ENCODE data around the gene SLX4IP.

The SLX4IP gene

DNA sequence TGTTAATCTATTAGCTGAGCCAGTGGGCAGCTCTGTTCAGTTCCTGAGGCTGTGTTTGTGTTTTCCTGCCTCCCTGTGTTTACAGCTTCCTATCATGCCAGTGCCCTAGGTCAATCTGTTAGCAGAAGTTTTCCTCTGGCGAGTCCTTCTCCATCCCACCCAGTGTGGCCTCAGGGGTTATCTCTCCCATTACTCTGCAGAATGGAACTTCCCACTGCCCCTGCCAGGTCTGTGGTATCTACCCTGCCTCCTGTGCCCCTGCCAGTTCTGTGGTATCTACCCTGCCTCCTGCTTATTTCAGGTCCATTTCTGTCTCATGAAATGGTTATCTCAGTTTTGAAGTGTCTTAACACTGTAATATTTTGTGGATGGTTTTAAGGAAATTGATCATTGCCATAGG is 63.1 kb downstream of the SLX4IP start:
- DNase-seq, result no peak

DNA sequence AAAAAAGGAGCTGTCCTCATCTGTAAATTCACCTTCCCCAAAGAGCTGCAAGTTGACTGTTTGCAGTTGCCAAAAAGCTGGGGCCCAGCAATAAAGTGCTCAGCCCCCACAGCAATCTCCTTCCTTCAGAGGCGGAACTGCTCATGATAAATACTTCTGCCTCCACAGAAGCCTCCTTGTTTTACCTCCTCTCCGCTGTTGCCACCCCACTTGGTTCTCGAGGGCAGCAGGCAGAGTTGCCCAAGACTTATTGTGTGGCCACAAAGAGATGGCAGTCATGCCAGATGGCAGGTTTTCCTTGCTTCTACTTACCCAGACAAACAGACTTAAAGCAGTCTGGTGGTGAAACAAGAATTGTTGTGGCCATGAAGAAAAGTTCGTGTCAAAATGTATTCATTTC is 66.3 kb downstream of the SLX4IP start:
- DNase-seq, result no peak

DNA sequence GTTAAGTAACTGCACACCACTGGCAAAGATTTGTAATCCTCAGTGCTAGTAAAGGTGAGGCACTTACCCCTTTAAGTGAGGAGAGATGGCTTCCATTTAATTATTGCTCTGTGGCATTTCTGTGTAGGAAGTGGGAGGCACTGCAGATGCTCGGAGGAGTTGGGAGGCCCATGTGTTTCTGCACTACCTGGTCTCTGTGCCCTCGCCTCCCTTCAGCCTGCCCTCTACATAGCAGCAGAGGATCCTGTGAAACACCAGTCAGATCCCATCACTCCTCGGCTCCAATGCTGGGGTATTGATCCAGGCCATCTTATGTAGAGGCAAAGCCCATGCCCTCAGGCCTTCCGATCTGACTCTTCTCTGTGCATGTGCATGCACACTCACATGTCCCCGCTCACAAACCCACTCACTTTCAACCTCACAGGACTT is 67.0 kb downstream of the SLX4IP start:
- DNase-seq, result no peak

DNA sequence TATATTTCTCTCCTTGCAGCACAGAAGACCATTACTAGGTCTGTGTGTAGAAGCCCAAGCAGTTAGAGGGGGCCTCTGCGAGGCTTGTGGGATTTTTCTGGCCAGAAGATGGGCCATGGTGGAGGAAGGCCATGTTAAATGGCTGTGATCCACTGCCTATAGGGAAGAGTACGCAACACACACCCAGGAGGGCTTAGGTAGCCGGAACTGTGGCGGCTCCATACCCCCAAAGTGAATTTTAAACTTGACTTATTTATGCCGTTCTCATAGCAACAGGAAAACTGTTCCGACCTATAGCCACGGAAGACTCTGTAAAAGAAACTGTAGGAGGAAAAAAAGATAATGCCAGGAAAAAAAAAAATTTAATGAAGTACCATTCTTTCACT is 69.5 kb downstream of the SLX4IP start:
- no peak for DNase-seq

DNA sequence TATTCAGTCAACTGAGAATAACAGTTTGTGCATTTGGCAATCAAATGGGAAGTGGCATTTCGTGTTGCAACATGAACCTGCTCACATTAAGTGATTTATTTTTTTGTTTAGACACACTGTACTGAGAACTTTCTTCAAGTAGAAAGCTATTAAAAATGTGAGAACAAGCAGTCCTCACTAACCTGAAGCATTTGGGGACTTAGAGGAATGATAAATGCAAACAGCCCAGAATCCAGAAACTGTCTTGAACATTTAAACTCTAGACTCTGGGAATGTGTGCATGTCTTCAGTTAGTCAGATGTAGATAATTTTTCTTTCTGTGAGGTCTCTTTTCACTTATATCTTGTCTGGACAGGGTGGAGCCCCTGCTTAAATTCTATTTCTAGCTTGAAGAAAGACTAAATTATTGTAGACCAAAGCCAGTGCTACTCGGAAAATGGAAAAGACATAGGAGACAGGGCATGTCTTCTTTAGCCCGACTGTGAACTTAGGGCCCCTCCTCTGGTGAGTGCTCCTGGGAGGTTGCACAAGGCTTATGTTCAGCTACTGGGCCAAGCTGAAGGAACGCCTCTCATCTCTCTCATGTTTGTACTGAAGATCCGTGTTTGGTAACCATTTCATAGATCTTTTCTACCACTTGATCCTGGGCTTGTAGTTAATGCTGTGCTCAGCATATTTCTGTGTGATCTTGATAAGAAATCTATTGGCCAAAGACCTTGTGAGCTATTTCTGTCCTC is 70.1 kb downstream of the SLX4IP start:
- no peak for DNase-seq

DNA sequence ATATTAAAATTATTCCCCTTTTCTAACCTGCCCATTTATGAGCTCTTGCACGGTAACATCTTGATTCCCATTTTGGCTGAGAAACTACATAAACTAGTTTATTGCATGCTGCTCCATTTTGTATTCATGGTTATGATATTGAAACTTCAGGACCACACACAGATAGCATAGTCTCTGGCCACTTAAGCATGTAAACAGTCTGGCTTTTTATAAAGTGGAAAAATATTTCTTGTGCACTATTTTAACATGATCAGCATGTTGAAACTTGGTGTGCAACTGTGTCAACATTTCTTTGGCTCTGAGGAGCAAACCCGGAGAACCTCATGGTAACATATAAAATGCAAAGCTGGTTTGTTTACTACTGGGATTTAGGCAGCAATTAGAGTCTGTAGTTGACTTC is 70.7 kb downstream of the SLX4IP start:
- DNase-seq, result no peak

DNA sequence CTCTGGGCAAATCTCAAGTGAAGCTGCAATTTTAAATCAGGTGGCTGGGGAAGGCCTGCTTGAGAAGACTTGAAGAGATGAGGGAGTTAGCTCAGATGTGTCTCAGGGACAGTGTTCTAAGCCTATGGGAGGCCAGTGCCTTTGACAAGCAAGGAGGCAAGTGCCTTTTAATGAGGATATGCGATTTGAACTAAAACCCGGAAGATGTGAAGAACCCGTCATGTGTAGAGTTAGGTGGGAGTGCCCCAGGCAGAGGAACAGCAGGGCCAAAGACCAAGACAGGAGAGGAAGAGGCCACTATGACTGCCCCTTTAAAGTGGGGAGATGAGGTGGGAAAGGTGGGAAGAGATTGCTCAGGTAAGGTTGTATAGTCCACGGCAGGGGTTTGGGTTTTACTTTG is 71.9 kb downstream of the SLX4IP start:
- DNase-seq, result no peak

DNA sequence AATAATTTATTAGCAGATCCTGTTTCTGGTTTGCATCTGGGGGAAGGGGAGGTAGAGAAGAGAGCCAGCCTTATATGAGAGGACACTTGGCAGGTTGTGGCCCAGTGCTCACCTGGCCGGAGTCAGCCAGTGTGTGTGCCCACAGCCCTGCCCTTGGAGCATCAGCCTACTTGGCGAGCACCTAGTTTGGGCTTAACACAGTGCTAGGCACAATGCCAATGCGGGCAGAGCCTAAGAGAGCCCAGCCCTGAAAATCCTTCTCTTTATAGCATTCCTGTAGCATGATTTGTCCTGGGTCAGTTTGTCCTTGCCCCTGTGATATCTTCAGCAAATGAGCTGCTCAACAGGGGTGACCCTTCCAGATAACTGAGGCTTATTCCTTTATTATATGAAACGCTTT is 73.0 kb downstream of the SLX4IP start:
- DNase-seq, result no peak

DNA sequence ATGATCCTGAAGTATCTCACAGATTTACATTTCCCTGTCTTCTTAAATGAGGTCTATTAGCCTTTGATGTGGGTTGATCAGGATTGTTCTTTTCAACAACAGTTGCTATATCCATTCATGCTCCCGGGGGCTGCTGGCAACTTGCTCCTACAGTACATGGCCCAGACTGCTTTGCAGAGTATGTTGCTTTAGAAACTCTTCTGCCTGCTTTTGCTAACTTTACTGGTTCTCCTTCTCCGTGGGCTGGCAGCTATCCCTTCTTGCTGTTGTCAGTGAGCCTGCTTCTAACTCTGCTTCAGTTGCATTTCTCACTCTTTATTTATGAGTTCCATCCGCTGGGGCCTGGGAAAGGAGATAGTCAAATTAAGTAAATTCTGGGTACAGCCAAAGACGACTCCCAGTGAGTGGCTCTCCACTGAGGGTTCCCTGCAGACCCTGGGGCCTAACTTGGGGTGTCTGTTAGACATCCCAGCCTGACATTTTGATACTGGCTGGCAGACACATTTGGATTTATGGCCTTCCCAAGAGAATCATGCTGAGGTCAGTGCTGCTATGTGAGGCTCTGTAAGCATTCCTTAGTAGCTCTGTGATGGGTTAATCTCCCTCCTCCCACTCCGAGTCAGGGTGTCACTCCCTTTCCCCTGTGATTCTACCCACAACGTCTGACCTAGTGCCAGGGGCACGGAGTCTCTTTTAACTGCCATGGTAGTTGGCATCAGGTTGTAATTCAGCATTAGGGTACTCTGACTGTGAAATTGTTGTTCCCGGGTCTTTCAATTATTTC is 73.6 kb downstream of the SLX4IP start:
- no peak for DNase-seq

DNA sequence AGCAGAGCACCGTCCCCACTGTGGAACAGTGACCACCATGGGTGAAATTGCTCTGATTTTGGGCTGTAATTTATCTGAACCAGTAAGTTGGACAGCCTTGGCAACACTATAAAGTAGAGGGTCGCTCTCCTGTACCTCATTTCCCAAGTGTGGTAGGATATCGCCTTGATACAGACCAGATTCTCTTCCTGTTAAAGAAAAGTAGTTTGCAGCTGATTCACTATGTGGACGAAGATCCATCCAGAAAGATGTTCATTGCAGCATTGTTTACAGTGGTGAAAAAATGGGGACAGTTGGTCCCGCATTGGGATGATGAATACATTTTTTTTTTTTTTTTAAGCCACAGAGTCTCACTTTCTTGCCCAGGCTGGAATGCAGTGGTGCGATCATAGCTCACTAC is 74.3 kb downstream of the SLX4IP start:
- no peak for DNase-seq

DNA sequence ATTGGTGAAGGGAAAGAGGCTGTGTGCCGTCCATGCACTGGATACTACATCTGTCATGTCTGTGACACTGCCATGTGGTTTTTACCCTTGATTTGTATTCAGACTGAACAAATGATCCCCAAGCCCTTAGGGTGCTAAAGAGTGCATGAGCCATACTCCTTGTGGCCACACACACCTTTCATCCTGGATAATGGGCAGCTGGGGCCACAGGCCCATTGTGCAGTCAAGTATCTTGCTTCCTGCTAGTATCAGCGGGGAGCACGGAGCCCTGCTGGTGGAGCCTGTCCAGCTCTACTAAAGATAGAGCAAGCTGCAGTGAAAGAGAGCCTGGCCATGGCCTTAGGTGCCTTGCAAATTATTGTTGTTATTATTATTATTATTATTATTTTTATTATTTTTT is 75.1 kb downstream of the SLX4IP start:
- DNase-seq, result no peak

DNA sequence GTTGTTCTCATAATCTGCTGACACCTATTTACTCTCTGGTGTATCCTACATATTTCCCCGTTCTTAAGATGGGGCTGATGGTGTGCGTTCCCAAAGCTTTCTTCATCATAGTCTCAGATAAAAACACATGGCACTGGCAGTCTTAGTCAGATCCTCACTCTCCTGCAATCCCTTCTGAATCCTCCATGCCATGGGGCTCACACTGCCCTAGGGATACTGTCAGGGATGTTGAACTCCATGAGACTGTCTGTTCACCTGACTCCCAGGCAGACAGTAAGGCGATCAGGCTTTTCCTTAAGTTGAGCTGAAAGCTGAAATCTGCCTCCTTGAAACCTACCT is 76.0 kb downstream of the SLX4IP start:
- DNase-seq, result no peak

DNA sequence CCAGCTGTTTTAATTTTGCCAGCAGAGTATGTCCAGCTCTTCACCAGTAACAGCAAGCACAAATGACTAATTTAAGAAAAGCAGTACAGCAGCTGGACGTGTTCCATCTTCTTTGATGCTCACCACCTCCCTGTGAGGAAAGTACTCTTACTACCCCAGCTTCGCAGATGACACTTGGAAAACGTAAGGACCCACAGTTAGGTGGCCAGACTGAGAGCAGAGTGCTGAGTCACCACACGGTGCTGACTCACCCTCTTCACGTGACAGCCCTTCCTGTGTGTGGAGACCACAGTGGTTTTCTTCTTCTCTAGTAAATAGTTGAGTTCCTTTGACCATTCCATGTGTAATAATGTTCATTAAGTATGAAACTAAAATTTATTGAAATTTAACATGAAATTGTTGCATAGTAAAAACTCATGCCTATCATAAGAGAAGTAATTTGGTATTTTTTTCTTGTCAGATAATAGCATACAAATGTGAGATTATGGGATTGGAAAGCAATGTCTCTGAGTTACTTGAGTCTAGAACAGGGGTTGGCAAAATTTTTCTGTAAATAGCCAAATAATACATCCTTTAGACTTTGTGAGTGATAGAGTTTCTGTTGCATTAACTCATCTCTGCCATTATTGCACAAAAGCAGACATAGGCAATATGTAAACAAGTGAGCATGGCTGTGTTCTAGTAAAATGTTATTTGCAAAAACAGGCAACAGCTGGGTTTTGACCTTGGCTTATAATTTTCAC is 76.6 kb downstream of the SLX4IP start:
- peak; percentile 60 to 93 for DNase-seq

DNA sequence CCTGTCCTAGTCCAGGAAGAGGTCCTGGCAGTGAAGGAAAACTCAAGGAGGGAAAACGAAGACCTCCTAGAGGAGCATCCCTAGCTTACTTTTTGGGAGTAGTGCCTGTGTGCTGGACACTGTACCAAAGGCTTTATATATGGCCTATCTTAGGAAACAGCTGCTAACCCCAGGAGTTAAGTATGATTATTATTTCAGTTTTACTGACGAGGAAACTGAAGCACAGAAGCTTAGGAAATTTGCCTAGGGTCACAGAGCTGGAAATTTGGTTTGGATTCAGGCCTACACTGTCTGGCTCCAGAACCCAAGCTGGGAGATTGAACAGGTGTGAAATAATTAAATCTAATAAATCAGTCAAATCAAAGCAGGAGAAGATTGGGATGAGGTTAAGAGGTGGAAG is 78.0 kb downstream of the SLX4IP start:
- DNase-seq, result no peak

DNA sequence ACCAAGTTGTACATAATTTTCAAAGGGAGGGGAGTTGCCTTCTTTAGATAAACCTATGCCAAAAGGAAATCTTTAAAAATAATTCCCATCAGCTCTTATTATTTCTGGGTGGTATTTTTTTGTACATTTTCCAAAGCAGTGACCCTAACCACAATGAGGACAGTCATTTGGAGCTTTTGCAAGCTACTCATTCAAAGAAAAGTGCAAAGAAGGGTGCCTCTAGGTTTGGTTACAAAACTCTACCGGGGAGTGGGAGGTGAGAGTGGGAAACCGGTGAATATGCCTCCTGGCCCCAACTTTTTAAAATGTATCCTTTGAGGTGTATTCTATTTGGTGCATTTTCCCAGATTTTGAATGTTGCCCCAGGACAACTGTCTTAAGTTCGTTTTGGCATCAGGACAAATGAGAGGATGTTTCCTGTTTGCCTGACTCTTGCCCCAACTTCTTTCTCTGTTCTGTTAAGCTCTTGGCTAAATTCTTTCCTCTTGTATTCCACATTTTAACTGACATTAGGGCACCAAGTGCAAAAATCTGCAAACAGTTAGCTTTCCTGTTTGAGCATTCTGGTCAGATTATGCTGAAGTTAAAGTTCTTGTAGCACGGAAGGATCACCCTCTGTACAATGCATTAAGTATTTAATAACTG is 78.9 kb downstream of the SLX4IP start:
- DNase-seq, result no peak

DNA sequence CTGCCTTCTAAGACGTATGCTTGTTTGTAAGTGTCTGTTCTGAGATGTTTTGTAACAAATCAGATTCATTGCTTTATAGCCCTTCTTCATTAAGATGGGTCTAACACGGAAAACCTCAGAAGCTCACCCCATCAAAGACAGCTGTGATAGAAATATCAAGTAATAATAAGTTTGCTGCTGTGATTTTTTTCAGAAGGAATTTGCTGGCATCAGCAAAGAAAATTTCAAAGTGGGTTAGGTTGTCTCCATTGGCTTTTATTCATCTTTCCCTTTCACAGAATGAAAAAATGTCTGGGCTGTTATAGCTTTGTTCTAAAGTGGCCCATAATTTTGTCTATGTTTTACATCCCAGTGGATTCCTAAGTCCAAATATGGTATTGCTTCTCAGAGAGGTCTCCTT is 81.4 kb downstream of the SLX4IP start:
- DNase-seq, result no peak

DNA sequence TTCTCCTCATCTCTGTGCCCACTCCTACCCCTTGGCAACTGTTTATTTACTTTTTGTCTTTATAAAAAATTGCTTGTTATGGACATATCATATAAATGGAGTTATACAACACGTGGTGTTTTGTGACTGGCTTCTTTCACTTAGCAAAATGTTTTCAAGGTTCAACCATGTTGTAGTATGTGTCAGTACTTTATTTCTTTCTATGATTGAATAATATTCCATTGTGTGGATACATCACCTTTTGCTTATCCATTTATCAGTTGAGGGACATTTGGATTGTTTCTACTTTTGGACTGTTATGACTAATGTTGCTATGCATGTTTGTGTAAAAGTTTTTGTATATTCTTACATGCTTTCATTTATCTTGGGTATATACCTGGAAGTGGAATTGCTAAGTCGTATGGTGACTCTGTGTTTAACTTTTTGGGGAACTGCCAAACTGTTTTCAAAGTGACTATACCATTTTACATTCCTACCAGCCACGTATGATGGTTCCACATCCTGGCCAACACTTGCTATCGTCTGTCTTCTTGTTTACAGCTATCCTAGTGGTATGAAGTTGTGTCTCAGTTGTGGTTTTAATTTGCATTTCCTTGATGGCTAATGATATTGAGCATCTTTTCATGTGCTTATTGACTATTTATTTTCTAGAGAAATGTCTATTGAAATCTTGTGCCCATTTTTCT is 84.4 kb downstream of the SLX4IP start:
- DNase-seq, result no peak

DNA sequence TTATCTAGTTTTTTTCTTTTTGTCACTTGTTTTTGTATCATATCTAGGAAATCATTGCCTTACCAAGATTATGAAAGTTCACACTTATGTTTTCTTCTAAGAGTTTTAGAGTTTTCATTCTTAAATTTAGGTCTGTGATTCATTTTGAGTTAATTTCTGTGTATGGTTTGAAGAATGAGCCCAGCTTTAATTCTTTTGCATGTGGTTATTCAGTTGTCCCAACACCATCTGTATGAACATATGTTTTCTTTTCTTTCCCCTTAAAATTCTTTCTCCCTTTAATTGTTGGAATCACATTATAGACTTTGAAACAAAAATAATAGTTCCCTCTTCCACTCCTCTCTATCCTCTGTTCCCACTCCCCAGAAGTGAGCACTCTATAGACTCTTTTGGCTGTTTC is 85.4 kb downstream of the SLX4IP start:
- DNase-seq, result no peak

DNA sequence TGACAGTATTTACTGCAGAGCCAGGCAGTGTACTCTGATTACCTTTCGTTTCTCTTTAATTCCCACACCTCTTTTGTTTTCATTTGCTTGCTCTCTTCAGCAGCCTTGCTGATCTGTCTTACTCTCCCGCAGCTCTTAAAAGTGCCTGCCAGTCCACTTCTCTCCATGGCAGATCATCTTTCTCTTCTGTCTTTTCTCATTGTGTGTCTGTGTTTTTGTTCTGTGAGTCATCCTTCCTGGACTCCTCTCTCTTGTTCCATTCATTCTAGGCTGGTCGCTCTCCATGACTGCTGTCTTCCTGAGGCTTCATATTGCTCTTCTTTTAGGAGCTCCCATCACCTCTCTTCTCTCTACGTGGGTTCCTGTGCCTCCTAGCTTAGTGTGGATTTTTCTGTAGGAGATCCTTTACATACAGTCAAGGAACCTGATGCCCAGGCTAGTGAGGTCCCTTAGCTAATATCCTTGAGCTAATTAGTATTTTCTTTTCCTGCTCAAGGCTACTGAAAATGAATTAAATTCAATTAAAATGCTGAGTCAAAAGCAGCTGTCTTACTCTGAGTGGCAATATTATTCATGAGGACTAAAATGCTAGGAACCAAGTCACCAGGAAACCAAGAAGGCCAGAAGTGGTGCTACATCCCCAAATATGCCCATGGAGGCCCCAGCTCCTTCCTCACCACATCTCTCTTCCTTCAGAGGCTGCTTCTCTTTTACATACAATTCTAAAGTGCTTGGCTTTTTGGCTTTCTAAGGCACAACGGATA is 86.1 kb downstream of the SLX4IP start:
- peak in 1 of 2 experiments; percentile 57 for DNase-seq

DNA sequence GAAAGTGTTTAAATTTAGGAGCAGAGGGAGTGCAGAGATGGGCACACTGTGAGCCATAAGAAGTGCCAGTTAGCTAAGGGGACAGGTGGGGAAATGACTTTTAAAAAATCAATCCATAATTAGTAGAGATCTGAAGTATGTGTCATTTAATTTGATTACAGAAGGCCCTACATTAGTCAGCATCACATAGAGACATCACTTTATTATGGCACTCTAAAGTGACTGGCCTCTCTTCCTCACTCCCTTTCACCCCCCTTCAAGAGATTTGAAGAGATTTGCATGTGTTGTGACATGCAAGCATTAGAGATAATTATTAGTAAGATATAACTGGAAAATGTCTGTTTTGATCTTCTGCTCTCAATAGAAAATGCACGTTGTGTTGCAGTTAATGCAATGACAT is 86.7 kb downstream of the SLX4IP start:
- no peak for DNase-seq

DNA sequence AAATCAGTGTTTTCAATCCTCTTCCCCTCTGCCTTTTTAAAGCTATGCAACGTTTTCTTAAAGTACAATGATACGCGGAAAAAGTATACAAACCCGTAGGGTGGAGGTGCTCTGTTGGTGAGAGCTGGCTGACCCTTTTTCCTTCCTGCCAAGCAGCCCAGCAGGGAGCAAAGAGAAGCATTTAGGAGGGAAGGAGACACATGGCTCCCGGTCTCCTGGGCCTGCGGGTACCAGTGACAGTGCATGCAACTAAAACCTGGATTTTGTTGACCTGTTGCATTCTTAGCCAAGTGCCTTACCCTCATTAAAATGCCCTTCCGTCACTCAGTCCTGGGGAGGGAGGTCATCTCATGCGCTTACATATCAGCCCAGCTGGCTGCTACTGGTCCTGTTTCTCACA is 87.2 kb downstream of the SLX4IP start:
- no peak for DNase-seq

DNA sequence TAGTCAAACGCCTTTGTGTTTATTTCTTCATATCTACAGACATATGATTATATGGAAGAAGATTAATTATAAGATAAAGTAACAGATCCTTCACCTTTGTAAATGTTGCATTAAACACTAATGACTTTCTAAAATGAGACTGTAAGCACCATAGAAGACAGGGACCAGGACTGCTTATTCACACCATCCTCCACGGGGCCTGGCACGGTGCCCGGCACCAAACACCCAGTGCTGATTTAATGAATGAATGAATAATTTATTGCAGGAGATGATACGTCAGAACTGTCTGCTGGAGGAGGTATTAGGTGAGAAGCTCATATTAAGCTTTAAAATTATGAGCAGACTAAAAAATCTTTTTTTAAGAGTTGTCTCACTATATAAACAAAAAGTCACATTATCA is 88.3 kb downstream of the SLX4IP start:
- no peak for DNase-seq

All from SW 1271 (cell line).